ENCODE results near the gene SH3RF3.

- TF ChIP-seq CREM (IDR thresholded peaks at IDR 0.05) (no peak), CREM (CRISPR knock-in tag; IDR thresholded peaks at IDR 0.05) (no peak), HNRNPLL (IDR thresholded peaks at IDR 0.05; ENCODE audit: low read depth, low read length, poor library complexity, severe bottlenecking) (no peak), CTCF (CRISPR knock-in tag; IDR thresholded peaks at IDR 0.05) (no peak), MEF2D (CRISPR knock-in tag; IDR thresholded peaks at IDR 0.05) (peak; percentile 7; the same call in 1 of the 2 replicates), RFX3 (CRISPR knock-in tag; IDR thresholded peaks at IDR 0.05) (no peak), REL (CRISPR knock-in tag; conservative IDR thresholded peaks at IDR 0.05) (no peak), THYN1 (CRISPR knock-in tag; IDR thresholded peaks at IDR 0.05; ENCODE audit: borderline replicate concordance, low read depth) (no peak), YY1 (IDR thresholded peaks at IDR 0.05; ENCODE audit: insufficient read depth, insufficient replicate concordance, low read depth, low read length) (no peak)
- TF ChIP-seq, protein P1, sequence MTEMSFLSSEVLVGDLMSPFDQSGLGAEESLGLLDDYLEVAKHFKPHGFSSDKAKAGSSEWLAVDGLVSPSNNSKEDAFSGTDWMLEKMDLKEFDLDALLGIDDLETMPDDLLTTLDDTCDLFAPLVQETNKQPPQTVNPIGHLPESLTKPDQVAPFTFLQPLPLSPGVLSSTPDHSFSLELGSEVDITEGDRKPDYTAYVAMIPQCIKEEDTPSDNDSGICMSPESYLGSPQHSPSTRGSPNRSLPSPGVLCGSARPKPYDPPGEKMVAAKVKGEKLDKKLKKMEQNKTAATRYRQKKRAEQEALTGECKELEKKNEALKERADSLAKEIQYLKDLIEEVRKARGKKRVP (CRISPR knock-in tag; IDR thresholded peaks at IDR 0.05), result no peak
These were observed 89.8 kb downstream of the SH3RF3 start for GRCh38 chr2:109218792-109219126.
